ENCODE measurements around the gene CFAP73.

Gene CFAP73

DNA sequence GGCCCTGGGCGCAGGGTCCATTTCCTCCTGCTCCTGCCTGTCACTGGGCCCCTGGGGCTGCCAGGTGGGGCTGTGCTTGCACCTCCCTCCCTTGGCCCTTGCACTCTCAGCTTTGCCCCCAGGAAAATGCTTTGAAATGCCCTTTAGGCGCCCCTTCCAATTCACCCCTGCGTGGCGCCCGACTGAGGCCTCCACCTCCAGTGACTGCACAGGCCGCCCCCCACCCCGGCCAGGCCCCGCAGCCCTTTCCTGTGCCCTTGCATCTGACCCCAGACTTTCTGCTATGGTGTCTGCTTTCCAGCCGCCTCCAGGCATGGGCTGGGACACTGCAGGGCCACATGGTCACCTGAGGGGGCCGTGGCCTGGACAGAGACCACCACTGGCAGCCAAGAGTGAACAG, 18.3 kb downstream of the CFAP73 start:
- DNase-seq, result no peak

DNA sequence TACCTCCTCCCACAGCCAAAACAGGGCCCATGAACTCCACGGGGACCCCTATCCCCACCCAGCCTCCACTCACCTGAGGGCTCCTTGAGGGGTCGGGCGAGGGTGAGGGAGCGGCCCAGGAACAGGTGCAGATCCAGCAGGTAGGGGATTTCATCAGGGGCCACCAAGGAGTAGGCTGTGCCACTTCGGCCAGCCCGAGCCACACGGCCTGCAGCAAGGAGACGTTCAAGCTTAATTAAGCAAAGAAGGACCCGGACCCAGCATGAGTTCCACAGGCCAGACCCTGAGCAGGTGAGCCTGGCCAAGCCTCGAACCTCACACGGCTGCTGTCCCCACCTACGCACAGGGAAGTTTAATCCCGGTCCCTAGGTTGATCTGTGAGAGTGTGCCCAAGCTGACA, 20.2 kb downstream of the CFAP73 start:
- no peak for DNase-seq

DNA sequence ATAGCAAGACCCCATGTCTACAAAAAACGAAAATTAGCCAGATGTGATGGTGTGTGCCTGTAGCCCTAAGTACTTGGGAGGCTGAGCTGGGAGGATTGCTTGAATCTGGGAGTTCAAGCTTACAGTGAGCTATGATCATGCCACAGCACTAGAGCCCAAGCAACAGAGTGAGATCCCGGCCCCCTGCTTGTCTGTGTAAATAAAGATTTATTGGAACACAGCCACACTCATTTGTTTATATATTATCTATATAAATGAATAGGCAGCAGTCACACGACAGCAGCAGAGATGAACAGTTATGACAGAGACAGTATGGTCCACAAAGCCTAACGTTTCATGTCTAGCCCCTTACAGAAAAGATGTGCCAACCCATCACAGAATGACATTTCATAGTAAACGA, 20.9 kb downstream of the CFAP73 start:
- no peak for DNase-seq

DNA sequence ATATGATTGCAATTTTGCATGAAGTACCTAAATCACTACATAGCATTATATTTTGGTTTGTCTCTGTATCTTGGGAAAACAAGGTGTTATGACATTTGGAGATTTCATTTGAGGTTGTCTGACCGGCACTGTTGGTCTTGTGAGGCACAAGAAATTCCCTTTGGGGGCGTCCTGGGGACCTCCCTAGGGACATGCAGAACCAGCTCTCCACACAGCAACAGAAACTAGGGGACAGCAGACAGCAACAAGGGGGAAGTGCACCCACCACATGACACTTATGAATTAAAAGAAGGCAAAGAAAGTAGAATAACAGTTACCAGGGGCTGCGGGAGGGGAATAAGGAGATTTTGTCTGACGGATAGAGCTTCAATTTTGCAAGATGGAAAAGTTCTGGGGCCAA, 21.4 kb downstream of the CFAP73 start:
- no peak for DNase-seq

DNA sequence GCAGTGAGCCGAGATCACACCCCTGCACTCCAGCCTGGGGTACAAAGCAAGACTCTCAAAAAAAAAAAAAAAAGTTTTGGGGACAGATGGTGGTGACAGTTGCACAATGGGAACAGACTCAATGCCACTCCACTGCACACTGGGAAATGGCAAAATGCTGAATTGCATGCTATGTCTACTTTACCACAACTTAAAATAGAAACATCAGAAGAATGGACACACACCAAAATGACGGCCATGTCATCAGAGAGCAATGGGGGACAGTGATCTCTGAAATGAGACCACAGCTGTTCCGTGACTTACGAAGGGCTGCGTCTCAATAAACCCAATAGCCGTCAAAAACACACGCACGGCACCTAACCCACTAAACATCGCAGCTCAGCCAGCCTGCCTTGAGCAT, 22.0 kb downstream of the CFAP73 start:
- no peak for DNase-seq

DNA sequence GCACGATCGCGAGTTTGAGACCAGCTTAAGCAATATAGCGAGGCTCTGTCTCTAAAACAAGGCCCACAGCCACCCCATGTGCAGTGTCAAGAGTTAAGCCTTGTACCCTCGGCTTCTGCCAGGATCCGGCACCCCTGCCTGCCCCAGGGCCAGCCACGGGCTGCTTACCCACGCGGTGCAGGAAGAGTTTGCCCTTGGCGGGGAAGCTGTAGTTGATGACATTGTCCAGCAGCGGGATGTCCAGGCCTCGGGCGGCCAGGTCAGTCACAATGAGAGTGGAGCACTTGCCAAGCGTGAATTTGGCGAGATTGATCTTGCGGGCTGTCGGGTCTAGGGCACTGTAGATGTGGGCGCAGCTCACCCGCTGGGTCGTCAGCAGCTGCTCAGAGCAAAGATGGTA, 22.7 kb downstream of the CFAP73 start:
- DNase-seq, result no peak

DNA sequence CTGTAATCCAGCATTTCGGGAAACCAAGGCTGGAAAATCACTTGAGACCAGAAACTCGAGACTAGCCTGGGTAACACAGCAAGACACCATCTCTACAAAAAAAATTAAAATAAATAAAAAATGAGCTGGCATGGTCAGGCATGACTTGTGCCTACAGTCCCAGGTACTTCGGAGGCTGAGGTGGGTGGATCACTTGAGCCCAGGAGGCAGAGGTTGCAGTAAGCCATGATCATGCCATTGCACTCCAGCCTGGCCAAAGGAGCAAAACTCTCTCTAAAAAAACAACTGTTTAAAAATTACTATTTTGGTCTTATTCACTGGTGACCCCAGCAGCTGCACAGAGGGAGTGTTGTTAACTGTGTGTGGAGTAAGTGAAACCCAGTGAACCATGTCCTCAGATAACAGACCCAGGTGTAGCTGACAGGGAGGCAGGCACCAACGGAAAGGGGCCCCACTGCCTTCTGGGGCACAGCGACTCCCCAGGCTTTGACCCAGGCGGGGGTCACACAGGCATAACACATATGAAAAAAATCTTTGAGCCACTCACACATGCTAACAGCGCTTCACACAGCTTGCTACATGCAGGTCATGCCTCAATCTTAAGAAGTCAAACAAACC, 23.7 kb downstream of the CFAP73 start:
- DNase-seq, result no peak

DNA sequence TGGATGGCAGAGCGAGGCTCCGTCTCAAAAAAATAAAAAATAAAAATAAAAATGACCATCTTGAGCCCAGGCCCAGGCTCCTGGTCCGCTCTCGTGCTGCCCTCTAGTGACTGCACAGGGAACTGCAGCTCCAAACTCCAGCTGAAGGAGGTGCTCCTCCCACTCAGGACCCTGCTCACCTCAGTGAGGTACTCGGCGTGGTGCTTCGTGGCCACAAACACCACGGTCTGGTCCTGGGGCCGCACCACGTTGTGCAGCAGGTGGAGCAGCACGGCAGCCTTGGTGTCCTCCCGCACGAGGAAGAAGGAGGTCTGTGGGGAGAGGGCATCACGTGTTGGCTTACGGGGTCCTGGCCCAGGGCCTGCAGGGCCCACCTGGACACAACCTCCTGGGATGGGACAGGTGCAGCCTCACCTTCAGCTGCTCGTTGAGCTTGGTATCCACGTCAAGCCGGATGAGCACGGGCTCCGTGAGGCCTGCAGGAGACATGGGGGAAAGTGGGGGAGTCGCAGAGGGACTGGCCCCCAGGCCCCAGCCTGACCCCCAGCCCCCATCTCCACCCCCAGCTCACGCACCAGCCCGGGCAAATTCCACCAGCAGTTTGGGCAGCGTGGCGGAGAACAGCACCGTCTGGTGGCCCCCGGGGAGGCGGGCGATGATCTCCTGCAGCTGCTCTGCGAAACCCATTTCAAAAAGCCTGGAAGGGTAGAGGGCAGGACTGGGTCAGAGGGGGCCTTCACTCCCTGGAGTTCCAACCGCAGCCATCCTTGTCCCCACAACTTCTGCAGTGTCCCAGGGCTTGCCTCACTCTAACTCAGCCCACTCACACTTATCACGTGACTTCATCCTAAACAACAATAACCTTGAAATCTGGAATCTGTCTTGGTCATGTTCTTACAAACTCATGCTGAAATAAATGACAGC, 25.2 kb downstream of the CFAP73 start:
- no peak for DNase-seq

DNA sequence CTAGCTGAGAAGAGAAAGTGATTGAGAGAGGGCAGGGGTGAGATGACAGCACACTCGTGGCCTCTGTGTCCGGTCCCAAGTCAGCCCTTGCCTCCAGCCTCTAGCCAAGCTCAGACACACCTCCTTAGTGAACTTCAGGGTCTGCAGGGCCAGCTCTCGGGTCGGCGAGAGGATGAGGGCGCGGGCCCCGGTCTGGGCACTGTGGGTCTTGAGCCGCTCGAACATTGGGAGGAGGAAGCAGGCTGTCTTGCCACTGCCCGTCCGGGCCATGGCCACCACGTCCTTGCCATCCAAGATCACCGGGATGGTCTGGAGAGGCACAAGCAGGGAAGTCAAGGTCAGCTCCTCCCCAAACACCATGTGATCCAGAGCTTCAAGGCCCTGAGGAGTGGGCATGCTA, 29.5 kb downstream of the CFAP73 start:
- no peak for DNase-seq

DNA sequence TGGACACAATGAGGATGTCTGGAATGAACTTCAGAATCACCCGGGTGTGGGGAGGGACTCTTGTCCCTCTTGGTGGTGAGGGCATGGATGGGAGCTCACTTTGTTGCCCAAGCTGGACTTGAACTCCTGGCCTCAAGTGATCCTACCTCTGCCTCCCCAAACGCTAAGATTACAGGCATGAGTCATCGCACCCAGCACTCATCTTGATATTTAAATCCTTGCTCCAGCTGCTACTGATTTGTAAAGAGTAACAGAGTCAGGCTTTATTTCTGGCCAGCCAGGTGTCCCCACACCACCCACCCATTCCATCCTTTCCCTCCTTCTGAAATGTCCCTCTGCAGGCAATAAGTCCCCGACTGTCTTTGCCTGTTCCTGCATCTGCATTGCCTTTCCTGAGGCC, 30.8 kb downstream of the CFAP73 start:
- DNase-seq, result no peak

DNA sequence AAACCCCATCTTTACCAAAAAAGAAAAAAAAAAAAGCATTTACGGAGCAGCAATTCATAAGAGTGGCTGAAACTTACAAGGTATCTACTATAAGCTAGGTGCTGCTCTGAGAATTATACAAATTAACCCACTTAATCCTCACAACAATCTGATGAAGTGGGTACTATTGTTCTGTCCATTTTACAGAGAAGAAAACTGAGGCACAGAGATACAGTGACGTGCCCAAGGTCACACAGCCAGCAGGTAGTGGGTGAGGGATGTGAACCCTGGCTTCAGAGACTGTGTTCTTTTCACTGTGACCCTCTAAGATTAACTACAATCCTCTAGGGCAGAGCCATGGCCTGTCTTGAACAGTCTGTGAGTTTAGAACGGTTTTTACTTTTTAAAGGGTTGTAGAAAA, 32.5 kb downstream of the CFAP73 start:
- DNase-seq, result no peak

DNA sequence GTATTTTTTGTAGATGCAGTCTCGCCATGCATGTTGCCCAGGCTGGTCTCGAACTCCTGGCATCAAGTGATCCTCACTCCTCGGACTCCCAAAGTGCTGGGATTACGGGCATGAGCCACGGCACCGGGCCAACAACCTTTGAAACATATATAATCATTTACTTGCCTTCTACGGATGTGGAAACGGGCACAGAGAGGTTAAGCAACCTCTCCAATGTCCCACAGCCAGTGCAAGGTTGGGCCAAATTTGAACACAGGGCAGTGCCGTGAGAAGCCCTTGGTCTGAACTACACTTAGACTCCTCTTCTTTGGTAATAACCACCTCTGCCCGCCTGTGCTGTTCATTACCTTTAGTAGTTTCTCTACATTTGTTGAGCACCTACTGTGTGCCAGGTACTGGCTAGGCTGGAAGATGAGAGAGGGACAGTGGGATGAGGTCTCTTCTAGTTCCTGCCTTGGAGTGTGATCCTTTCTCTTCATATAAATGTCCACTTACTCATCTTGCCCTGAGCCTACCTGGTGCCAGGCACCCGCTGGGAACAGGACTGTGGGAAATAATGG, 33.6 kb downstream of the CFAP73 start:
- DNase-seq, result no peak

DNA sequence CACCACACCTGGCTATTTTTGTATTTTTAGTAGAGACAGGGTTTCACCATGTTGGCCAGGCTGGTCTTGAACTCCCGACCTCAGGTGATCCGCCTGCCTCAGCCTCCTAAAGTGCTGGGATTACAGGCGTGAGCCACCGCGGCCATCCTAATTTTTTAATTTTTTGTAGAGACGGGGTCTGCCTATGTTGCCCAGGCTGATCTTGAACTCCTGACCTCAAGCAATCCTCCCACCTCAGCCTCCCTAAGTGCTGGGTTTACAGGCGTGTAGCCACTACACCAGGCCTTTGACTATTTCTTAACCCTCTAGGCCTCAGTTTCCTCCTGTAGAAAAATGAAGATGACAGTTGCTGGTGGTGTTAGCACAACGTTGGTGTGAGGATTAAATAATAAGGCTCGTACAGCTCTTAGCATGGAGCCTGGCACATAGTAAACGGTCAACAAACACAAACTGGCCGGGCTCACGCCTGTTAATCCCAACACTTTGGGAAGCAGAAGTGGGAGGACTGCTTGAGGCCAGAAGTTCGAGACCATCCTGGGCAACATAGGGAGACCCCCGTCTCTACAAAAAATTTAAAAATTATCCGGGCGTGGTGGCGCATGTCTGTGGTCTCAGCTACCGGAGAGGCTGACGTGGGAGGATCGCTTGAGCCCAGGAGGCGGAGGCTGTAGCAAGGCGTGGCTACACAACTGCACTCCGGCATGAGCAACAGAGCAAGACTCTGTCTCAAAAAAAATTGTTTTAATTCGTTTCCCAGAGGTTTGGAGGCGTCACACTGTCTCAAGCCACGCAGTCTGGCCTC, 34.8 kb downstream of the CFAP73 start:
- DNase-seq, result no peak

DNA sequence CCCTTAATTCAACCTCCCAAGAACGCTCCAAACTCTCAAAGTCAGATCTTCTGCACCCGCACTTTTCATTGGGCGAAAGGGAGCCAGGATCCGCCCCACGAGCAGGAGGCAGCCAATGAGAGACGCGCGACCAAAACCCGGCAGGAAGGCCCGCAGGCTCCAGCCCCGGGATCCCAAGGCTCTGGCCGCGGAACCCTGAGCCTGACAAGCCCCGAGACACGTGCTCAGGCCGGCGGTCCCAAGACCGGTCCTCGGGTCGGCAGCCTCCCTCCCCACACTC, 35.3 kb downstream of the CFAP73 start:
- DNase-seq, result no peak

DNA sequence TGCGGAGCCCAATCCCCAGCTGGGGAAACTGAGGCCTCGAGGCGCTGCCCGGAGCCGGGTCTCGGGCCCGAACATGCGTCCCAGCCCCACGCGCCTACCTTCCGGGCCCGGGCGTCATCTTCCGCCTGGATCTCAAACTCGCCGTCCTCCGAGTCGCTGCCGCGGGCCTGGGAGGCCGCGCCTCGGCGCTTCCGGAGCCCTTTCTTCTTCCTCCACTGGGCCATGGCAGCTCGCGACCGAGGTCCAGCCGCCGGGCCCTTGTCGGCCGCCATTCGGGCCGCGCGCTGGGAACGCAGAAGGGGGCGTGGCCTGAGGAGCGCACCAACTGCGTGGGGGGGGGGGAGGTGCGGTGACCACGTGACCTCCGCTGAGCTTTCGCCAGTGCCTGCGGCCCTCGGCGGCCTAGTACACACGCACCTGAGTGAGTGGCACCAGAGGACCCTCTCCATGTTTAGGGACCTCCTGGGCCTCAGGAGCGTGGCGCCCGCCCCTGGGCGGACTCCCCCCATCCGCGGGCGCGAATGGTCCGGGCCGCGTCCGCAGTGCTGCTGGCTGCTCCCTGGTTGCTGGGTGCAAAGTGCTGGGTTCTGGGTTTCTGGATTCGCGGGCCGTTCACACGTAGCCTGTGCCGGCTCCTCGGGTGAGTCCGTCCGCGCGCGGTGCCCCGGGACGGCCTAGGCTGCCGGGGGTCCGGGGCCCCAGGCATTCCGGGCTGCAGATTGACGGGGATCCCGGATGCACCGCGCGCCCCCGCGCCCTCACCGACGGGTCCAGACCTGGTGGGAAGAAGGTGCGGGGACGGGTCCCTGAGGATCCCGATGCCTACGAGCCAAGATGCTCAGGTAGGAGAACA, 35.9 kb downstream of the CFAP73 start, which contains the start of the genes DDX54 and RITA1:
Gene DDX54, minus strand, starts transcription at position 299 of the 853 bp plus-strand sequence. Its CDS starts 27 bp downstream, at position 272.
Gene RITA1, plus strand, starts transcription at position 542 of the 853 bp plus-strand sequence. CDS start 1,026 bp downstream, outside the sequence.
- no peak for DNase-seq

DNA sequence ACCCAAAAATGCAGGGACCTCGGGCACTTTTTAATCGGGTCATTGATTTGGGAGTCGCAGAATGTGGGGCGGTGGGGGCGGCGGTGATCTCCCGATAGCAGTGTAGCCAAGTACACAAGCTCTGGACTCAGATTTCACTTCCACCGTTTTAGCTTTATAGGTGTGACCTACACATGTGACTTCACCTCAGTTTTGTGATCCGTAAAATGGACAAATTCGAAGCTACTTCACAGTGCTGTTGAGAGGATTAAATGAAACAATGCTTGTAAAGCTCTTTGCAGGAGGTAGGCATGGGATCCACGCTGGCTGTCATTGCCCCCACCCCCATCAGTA, 36.5 kb downstream of the CFAP73 start:
- no peak for DNase-seq

DNA sequence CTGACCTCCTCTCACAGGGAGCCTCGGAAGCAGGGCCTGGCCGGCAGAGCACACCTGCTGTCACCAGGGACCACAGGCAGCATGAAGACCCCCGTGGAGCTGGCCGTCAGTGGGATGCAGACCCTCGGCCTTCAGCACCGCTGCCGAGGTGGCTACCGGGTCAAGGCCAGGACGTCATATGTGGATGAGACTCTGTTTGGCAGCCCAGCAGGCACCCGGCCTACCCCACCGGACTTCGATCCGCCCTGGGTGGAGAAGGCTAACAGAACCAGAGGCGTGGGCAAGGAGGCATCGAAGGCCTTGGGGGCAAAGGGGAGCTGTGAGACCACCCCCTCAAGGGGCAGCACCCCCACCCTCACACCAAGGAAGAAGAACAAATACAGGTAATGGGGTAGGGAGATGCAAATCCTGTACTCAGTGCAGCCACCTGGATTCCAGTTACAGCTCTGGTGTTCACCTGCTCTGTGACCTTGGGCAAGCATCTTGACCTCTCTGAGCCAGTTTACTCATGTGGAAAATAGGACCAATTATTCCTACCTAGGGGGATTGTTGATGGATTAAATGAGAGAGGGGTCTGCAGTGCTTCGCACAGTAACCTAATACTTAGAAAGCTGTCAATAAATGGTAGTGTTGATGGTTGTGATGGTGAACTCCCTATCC, 37.3 kb downstream of the CFAP73 start:
- DNase-seq, result no peak

DNA sequence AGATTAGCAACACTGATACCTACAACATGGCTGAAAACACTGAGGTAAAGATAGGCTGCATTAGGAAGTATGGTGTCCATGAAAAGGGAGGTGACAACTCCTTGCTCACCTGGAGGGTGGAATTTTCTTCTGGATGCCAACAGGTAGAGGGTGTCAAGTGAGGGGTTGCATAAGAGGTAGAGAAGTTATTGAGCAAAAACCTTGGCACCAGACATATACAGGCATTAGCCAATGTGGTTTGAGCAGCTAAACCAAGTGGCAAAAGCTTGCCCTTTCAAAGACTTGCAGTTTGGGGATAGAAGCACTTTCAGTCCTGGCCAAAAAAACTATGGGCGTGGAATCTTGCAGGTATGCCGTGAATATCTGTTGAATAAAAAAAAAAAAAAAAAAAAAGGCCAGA, 39.8 kb downstream of the CFAP73 start:
- no peak for DNase-seq

DNA sequence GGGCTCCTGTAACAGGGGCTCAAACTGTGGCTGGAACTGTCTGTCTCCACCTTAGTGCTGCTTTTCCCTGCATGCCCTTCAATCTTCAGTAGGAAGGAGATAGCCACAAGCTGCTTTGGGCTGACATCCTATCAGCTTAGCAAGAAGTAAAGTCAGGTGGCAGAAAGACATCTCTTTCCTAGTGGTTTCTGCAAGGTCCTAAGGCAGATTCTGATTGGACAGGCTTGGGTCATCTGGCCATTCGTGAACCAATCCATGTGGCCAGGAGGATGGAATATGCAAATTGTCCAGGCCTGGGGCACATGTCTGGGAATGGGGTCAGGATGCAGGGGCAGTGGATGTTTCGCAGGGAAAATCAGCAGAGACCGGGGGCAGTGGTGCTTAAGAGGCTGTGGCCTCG, 41.2 kb downstream of the CFAP73 start:
- no peak for DNase-seq

DNA sequence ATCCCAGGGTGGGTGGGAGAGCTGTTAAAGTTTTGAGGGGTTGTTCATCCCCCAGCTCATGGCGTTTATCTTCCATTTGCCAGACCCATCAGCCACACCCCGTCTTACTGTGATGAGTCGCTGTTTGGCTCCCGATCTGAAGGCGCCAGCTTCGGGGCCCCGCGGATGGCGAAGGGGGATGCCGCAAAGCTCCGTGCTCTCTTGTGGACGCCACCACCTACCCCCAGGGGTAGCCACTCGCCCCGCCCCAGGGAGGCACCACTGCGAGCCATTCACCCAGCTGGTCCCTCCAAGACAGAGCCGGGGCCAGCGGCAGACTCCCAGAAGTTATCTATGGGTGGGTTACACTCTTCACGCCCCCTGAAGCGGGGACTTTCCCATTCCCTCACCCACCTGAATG, 41.7 kb downstream of the CFAP73 start:
- DNase-seq, result no peak

DNA sequence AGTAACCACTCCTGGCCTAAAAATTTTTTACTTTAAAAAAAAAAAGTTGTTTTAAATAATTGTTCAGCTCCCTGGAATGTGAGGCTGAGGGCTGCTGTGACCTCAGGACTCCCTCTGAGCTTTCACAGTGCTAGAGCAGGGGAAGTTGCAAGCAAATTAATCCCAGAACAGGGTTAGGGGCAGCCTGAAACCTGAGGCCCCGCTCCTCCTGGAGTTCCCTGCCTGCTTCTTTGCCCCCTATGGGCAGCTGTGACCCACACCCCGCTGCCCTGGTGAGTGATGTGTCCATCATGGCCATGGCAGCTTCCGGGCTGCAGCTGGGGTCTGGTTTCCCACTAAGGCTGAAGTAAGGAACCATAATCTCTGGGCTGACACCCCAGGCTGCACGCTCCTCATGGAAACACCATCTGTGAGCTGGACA, 45.5 kb downstream of the CFAP73 start:
- no peak for DNase-seq

DNA sequence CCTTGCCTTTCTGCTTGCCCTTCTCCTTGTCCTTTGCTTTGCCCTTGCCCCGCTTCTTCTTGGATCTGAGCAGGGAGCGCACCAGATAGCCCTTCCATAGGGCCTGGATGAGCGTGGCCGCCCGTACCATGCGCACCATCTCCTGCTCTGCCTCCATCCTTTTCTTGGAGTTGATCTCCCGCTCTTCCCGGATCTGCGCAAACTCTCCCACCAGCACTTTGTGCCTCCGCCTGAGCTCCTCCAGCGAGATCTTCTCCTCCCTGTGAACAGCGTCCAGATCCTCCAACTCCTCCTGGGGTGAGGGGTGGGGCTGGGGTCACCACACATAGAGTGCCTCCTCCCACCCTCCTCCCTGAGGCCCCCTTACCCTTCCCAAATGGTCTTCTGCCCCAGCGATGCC, 46.1 kb downstream of the CFAP73 start:
- no peak for DNase-seq
